Spleen (tissue), 11 donors: ENCODE data around the gene NMNAT3. TPM values are rescaled to one million over a fixed set of nuclear protein-coding genes. Genes with fewer than 3 reads are reported as not detected.

ENCODE experiments used
- DNase-seq: peaks from one replicate; pipeline ENCODE4 v3.0.0-alpha.2; 2020
- H3K27ac ChIP-seq, 8 donors: fragments of 200-600 bp; sonication (generic) in 7 of 8; 1 replicate in 4 of 8; 2 replicates in 4 of 8; pipeline versions ENCODE4 v1.5.0 to v1.8.0; 2016 to 2021; ENCODE audit warnings: inconsistent platforms in 4 of 8, mild to moderate bottlenecking in 4 of 8, moderate library complexity in 1 of 8
- H3K27me3 ChIP-seq, 7 donors: fragments of 200-600 bp; sonication (generic) in 6 of 7; replicated peaks in 1 of 7; 1 replicate in 4 of 7; 2 replicates in 3 of 7; pipeline versions ENCODE4 v1.5.0 to v1.8.0; 2016 to 2021; ENCODE audit warnings: inconsistent platforms in 3 of 7, mild to moderate bottlenecking in 1 of 7
- H3K36me3 ChIP-seq, 6 donors: fragments of 200-600 bp; sonication (generic) in 5 of 6; 1 replicate in 4 of 6; 2 replicates in 2 of 6; pipeline versions ENCODE4 v1.5.0 to v1.8.0; 2016 to 2021; ENCODE audit warnings: inconsistent platforms in 2 of 6
- H3K4me1 ChIP-seq, 6 donors: fragments of 200-600 bp; sonication (generic) in 5 of 6; 1 replicate in 3 of 6; 2 replicates in 3 of 6; pipeline versions ENCODE4 v1.5.0 to v1.8.0; 2016 to 2021; ENCODE audit warnings: inconsistent platforms in 3 of 6
- H3K4me3 ChIP-seq, 8 donors: fragments of 200-600 bp; sonication (generic) in 7 of 8; 1 replicate in 4 of 8; 2 replicates in 4 of 8; pipeline versions ENCODE4 v1.5.0 to v1.8.0; 2016 to 2021; ENCODE audit warnings: inconsistent platforms in 4 of 8, mild to moderate bottlenecking in 4 of 8, moderate library complexity in 2 of 8
- H3K9me3 ChIP-seq, 8 donors: fragments of 200-600 bp; sonication (generic) in 7 of 8; 1 replicate in 4 of 8; 2 replicates in 4 of 8; pipeline versions ENCODE4 v1.5.0 to v1.8.0; 2016 to 2021; ENCODE audit warnings: inconsistent platforms in 4 of 8
- CTCF ChIP-seq, 11 experiments: fragments of 200-600 bp in 7 of 11; fragments of 450-650 bp in 4 of 11; sonication (generic) in 4 of 11; IDR thresholded peaks in 8 of 11; conservative IDR thresholded peaks in 3 of 11; 1 replicate in 7 of 11; 2 replicates in 4 of 11; pipeline versions ENCODE4 v1.4.0 to v1.8.0; 2016 to 2021; ENCODE audit warnings: antibody characterized with exemption in 11 of 11, inconsistent platforms in 4 of 11, mild to moderate bottlenecking in 1 of 11
- POLR2A ChIP-seq, 3 donors: fragments of 450-650 bp; IDR thresholded peaks; one replicate each; pipeline ENCODE4 v1.5.1; 2017; ENCODE audit warnings: antibody characterized with exemption in 3 of 3, mild to moderate bottlenecking in 1 of 3
- POLR2AphosphoS5 ChIP-seq, 3 donors: sonication (generic); formaldehyde crosslinking; IDR thresholded peaks; one replicate each; pipeline ENCODE4 v1.5.1; 2017; ENCODE audit warnings: antibody characterized with exemption in 3 of 3
- WGBS, 5 donors: extraction: QIAGEN DNeasy Blood & Tissue Kit in 3 of 5; methylation state at CpG; one replicate each; pipeline versions ENCODE4 v1.1.5 to v1.1.7; 2013 to 2018; 5-methylcytosine and 5-hydroxymethylcytosine counted together
- intact Hi-C: fragments of 100-400 bp; cut with DNase I; formaldehyde crosslinking; loops from one replicate; pipeline ENCODE4 v1.15.0; 2023; ENCODE audit warnings: low total_unique reads
- polyA plus RNA-seq, 3 donors: library from polyadenylated mRNA; stranded (reverse); fragments of 200-250 nt; gene quantifications; one replicate each; pipeline ENCODE4 v1.2.1, GENCODE V29; 2013
- total RNA-seq, 7 donors: library from RNA; depleted of rRNA in 3 of 7; stranded (reverse); fragments of >200 nt in 3 of 7; fragmentation: NEBNext Ultra II Directional in 4 of 7; extraction: Animal tissue kit (Norgen Biotek cat#: 25700) in 4 of 7; gene quantifications; one replicate each; pipeline versions ENCODE4 v1.1.0 to v1.2.1, GENCODE V29; 2016 to 2021
- donor health status: healthy with polysubstance abuse.
- donor health status: DM: no; HTN: no; CAD: no; lungs with moderate emphysema.
- donor health status: DM: no; HTN: no; CAD: no.
- donor health status: Bipolar disorder and iron deficiency.
- donor health status: healthy.
- donor health status: DM: no; HTN: no; CAD: no.
- donor health status: DM: yes; HTN: yes; CAD: no.

Gene NMNAT3
- total and polyA plus RNA-seq, 10 donors, result 2.6 to 12.5 (median 7.0) TPM

GRCh38 chr3:139523718-139524117 is 154.1 kb downstream of the NMNAT3 start:
- WGBS, 5 donors, result 50 to 87% (median 65%) methylated on average over 1 of the region's 1 CpG
- DNase-seq, result no peak
- H3K9me3 ChIP-seq, result no peaks in the 10 kb centered on the region
- no peak overlapping the region for H3K27ac ChIP-seq
- peaks cover 0 to 10% (median 0%) of the 10 kb centered on the region in 6 donors for H3K4me1 ChIP-seq
- H3K27me3 ChIP-seq, result no peaks in the 10 kb centered on the region
- TF ChIP-seq POLR2A (IDR thresholded peaks at IDR 0.05), result no peak
- TF ChIP-seq CTCF (IDR thresholded peaks at IDR 0.05 in 8 of 11, conservative IDR thresholded peaks at IDR 0.05 in 3 of 11), result no peak
- TF ChIP-seq POLR2AphosphoS5 (IDR thresholded peaks at IDR 0.05), result no peak
- intact Hi-C loops, result no loop called here
- no peak overlapping the region for H3K4me3 ChIP-seq
- H3K36me3 ChIP-seq, result no peaks in the 10 kb centered on the region

- Histone ChIP-seq H3K27me3 (no peaks in the 10 kb centered on the region), H3K4me1 (peaks cover 0 to 10% (median 0%) of the 10 kb centered on the region in 6 donors), H3K36me3 (no peaks in the 10 kb centered on the region), H3K4me3 (no peak overlapping the region), H3K9me3 (no peaks in the 10 kb centered on the region), H3K27ac (no peak overlapping the region)
- no peak for TF ChIP-seq CTCF (IDR thresholded peaks at IDR 0.05 in 8 of 11, conservative IDR thresholded peaks at IDR 0.05 in 3 of 11)
- no peak for TF ChIP-seq POLR2A (IDR thresholded peaks at IDR 0.05)
- TF ChIP-seq POLR2AphosphoS5 (IDR thresholded peaks at IDR 0.05), result no peak
- DNase-seq, result no peak
- 89 to 96% (median 93%) methylated on average over 5 of the region's 5 CpGs for WGBS, 5 donors
- intact Hi-C loops, result no loop called here
Observed at GRCh38 chr3:139523166-139523565, 154.6 kb downstream of the NMNAT3 start.

- 34 to 74% (median 36%) methylated on average over 2 of the region's 2 CpGs for WGBS, 5 donors
- intact Hi-C loops, result no loop called here
- no peak for DNase-seq
- no peak overlapping the region for H3K4me3 ChIP-seq
- no peak for TF ChIP-seq CTCF (IDR thresholded peaks at IDR 0.05 in 8 of 11, conservative IDR thresholded peaks at IDR 0.05 in 3 of 11)
- TF ChIP-seq POLR2AphosphoS5 (IDR thresholded peaks at IDR 0.05), result no peak
- no peak for TF ChIP-seq POLR2A (IDR thresholded peaks at IDR 0.05)
- no peak overlapping the region for H3K27ac ChIP-seq
- H3K36me3 ChIP-seq, result no peaks in the 10 kb centered on the region
- no peaks in the 10 kb centered on the region for H3K27me3 ChIP-seq
- H3K9me3 ChIP-seq, result no peaks in the 10 kb centered on the region
- H3K4me1 ChIP-seq, result peaks cover 0 to 10% (median 0%) of the 10 kb centered on the region in 6 donors
Observed at GRCh38 chr3:139522421-139522820, 155.4 kb downstream of the NMNAT3 start.

GRCh38 chr3:139521816-139522215 is 156.0 kb downstream of the NMNAT3 start:
- TF ChIP-seq POLR2A (IDR thresholded peaks at IDR 0.05), result no peak
- TF ChIP-seq CTCF (IDR thresholded peaks at IDR 0.05 in 8 of 11, conservative IDR thresholded peaks at IDR 0.05 in 3 of 11), result no peak
- no peak for TF ChIP-seq POLR2AphosphoS5 (IDR thresholded peaks at IDR 0.05)
- no peaks in the 10 kb centered on the region for H3K9me3 ChIP-seq
- WGBS, 5 donors, result 82 to 90% (median 86%) methylated on average over 1 of the region's 1 CpG
- intact Hi-C loops, result no loop called here
- peaks cover 0 to 10% (median 0%) of the 10 kb centered on the region in 6 donors for H3K4me1 ChIP-seq
- no peaks in the 10 kb centered on the region for H3K27me3 ChIP-seq
- no peak overlapping the region for H3K27ac ChIP-seq
- DNase-seq, result no peak
- H3K4me3 ChIP-seq, result no peak overlapping the region
- peaks cover 0 to 6% (median 0%) of the 10 kb centered on the region in 6 donors for H3K36me3 ChIP-seq
